ENCODE results near the gene PARS2. TPM values are rescaled to one million over a fixed set of nuclear protein-coding genes. Genes with fewer than 3 reads are reported as not detected.

Gene PARS2
- total RNA-seq, 1 experiment from 2014 or later: 12.0 TPM

DNA sequence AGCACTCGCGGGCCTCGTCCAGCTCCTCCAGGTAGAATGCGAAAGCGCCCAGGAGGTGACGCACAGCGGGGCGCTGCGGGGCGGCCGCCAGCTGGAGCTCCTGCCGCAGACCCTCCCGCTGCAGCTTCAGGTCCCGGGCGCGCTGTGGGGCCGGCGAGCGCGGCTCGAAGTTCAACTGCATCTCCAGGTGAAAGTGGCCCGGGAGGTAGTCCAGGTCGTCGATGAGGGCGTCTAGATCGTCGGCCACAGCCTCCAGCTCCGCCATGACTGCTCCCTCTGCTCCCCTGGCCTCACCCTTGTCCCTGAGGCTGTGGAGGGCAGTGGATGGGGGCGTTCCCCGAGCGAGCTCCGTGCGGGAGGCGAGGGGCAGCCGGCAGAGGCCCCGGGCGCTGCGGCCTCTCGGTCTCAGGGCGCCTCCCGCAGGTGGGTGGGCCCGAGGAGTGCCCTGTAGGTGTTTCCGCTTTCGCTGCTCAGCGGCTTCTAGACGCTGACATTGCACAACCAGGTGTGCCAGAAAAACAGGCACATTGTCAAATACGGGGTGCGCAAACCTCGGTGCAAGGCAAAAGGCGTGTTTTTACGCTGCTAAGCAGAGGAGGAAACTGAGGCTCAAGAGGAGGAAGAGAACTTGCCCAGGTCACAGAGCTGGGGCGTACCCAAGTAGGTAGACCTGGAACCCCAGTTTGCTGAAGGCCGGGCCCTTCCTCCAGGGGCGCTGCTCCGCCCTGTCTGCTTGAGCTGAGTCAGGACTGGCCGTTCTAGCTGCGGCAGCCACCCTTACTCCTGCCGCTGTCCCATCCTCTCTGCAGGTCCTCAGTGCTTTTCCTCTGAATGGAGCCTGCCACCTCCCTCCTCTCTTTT lies 36.8 kb upstream of the PARS2 start, which contains the start of gene TTC22:
Gene TTC22, minus strand, starts transcription at position 425 of the 861 bp plus-strand sequence. Its CDS starts 160 bp downstream, at position 265.
- in situ Hi-C loops (cut with HindIII; ENCODE audit: low pct_unique_long_range_greater_than_20kb, low sequenced_read_pairs): no loop called here
- DNase-seq (ENCODE audit: low read depth): no peak

DNA sequence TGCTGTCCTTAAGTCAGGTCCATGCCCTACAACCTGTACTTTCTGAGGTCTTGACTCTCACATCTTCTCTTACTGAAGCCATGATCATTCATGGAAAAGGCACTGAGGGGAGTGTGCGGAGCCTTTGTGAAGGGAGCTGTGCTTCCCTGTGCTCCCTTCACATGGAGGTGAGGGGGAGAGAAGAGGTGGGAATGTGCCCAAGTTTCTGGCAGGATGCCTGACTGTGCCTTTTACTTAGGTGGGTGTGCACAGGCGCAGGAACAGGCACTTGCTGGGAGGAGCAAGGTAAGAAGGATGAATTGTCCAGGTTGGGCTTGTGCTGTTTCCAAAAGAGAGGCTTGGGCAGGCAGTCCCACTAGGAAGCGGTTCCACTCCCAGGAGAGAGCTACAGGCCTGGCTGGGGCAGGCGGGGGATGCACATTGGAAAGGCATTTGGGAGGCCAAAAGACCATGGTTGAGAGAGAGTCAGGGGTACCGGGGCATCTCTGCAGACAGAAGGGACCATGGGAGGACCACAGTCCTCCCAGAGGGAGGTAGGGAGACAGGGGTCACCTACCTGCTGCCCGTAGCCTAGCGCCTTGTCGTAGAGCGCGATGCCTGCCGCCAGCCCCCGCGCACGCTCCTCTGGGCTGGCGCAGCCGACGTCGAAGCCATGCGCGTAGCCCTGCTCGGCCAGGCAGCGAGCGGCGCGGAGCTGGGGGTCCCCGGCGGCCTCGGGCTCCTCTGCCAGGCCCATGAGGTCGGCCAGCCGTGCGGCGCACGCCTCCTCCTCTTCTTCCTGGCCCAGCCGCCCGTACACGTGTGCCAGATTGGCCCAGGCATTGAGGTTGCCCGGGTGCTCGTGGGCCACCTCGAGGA lies 35.9 kb upstream of the PARS2 start:
- in situ Hi-C loops (cut with HindIII; ENCODE audit: low pct_unique_long_range_greater_than_20kb, low sequenced_read_pairs): no loop called here
- no peak for DNase-seq (ENCODE audit: low read depth)

DNA sequence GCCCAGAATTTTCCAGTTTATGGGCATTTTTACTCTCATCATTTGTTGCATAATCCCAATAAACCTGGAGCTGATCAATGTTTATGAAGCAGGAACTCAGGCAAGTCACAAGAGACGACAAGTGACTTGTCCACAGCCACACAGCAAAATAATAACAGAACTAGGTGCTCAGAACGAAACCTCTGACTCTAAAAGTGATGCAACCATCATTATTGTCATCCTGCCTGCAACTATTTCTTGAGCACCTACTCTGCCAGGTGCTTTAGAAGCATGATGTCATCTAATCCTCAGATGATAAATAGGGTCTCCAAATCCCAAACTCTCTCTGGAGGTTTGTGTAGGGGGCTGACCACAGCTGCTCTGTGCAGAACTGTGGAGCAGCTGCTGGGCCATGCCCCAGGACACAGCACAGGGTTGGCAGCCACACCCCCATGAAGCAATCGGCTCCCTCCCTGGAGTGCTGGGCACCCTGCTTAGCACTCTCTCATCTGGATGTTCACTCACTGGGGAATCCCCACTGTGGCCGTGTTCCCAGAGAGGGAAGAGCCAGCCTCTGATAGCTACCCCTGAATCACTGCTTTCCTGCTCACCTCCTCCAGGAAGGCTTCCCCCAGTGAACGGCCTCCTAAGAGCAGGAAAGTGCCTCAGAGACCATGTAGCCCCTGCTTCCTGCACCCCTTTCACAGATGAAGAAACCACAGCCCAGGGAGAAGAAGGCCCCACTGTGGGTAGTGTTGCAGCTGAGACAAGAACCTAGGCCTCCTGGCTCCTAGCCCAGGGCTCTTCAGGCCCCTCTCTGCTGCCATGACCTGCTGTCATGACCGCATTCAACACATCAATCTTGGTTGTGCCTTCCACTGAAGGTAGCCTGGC lies 34.7 kb upstream of the PARS2 start:
- in situ Hi-C loops (cut with HindIII; ENCODE audit: low pct_unique_long_range_greater_than_20kb, low sequenced_read_pairs): no loop called here
- peak; percentile 69 for DNase-seq (ENCODE audit: low read depth)

DNA sequence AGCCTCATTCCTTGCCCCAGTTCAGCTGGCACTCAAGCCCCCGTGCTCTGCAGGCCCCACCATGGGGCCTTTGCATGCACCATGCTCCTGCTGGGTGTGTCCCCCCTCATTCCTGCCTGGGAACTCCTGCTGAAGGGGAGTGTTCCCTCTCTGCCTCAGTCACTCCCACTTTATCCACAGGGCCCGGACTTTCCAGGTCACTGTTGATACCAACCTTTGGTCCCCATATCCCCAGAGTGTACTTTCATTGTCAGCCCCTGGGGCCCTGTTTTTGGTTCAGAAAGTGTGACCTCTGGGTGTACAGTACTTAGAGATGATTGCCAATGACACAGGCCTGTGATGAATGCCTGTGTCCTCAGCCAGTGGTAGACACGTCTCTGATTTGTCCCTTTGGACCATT lies 33.9 kb upstream of the PARS2 start:
- in situ Hi-C loops (cut with HindIII; ENCODE audit: low pct_unique_long_range_greater_than_20kb, low sequenced_read_pairs): no loop called here
- DNase-seq (ENCODE audit: low read depth): no peak

DNA sequence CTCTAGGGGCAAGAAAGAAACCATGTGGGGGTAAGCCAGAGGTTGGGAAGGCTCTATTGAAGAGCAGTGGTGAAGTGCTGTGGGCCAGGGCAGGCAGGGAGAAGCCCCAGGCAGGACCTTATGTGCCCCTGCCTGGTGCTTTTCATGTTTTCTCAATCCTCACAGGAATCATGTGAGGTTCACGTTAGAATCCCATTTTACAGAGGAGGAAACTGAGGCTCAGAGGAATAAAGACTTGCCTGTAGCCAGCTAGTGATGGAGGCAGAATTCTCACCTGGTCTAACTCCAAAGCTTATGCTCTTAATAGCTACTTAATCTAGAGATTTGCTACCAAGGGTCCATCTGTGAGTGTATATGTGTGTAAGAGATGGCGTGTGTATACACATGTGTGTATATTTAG lies 32.6 kb upstream of the PARS2 start:
- in situ Hi-C loops (cut with HindIII; ENCODE audit: low pct_unique_long_range_greater_than_20kb, low sequenced_read_pairs): no loop called here
- no peak for DNase-seq (ENCODE audit: low read depth)

DNA sequence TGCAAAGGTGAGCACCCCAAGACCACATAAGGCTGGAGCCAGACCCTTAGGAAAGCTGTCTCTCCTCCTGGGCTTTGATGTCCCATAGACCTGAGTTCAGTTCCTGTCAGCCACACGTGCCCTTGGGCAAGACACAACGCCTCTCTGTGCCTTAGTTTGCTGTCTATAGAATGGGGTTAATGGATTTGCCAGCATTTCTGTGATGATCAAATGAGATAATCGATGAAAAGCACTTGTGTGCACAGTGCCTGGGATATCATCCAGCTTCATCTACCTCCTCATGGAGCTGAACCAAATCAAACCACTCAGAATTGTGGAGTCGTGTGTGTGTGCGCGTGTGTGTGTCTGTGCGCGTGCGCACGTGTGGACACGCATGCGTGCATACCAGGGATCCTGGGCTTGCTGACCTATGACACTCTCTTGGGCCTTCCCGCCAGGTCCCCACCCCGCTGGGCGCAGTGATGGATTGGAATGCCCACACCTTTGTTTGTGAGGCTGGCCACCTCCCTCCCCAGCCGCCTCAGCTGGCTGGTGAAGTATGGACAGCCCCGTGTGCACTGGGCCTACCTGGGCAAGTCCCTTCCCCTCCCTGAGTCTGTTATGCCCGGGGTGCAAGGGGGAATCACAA lies 31.6 kb upstream of the PARS2 start:
- in situ Hi-C loops (cut with HindIII; ENCODE audit: low pct_unique_long_range_greater_than_20kb, low sequenced_read_pairs): no loop called here
- peak; percentile 76 for DNase-seq (ENCODE audit: low read depth)

DNA sequence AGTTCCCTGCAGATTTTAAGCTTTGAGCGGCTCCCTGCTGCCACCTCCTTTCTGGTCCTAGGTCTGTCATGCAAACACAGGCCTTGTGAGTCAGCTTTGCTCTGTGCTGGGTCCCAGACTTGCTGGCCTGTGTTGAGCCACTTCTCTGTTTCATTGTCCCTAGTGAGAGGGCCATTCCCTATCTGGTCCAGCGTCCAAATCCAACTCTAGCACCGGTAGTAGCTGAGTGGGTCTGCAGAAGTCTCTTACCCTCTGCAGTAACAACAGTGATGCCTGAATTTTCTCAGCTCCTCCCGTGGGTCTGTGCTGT lies 31.0 kb upstream of the PARS2 start:
- in situ Hi-C loops (cut with HindIII; ENCODE audit: low pct_unique_long_range_greater_than_20kb, low sequenced_read_pairs): no loop called here

DNA sequence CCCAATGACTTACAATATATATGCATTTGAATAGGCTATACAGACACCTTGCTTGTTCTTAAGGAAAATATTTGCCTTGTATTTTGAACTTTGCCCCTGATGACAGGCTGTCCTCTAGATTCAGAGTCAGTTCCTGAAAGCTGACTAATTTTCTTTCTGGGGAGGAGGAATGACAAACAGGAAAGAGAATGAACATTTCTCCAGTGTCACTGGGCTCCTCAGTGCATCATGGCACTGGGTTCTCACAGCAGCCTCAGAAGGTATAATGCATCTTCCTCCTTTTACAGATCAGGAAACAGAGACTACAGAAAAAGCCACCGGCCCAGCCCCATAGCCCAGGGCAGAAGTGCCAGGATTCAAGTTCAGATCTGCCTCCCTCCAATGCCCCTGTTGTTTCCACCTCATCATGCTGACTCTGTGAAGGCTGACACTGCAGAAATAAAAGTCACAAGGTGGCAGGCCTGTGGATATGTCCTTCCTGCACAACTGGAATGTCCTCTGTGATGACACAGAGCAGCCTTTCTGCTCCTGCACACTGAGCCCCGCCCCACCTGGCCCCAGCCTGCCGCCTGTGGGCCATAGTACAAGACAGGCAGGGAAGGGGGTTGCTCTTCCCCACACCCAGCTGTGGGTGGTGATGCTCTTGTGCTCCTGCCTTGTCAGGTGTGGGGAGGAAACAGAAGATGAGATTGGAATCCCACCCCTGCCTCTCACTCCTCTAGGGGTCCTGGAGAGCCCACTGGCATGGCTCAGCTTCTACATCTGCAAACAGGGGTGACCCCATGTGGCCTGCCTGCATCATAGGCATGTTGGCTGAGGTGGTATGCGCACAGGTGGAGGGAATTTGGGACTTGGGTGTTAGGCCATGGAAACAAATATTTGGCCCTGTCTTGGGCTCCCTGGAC lies 30.4 kb upstream of the PARS2 start:
- in situ Hi-C loops (cut with HindIII; ENCODE audit: low pct_unique_long_range_greater_than_20kb, low sequenced_read_pairs): no loop called here
- peak; percentile 93 for DNase-seq (ENCODE audit: low read depth)

More for the DNA sequence above, 31.0 kb upstream of the PARS2 start:
- DNase-seq (ENCODE audit: low read depth): no peak

DNA sequence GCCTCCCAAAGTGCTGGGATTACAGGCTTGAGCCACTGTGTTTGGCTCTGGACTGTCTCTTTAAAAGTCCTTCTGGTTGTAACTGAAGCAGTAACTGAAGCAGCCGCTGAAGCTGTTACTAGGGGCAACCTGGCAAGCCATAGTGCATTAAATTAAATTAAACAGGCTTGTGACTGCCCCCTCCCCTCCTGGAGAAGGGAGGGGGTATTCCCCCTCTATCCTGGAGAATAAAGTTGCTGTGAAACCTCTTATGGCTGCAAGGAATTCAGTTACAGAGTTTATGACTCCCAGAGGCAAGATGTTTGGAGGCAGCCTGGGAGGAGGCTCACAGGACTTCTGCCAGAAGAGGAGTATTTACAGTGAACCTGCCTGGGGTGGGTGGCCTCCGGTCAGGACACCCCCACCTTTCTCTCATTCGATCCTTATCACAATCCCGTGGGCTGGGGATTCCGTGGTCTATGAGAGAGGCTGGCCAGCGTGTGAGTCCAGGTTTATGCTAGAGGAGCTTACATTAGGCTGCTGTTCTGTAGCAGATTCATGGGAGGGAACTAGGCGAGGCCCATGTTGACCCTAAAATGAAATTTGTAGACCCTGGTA lies 28.5 kb upstream of the PARS2 start:
- DNase-seq (ENCODE audit: low read depth): no peak
- in situ Hi-C loops (cut with HindIII; ENCODE audit: low pct_unique_long_range_greater_than_20kb, low sequenced_read_pairs): no loop called here

DNA sequence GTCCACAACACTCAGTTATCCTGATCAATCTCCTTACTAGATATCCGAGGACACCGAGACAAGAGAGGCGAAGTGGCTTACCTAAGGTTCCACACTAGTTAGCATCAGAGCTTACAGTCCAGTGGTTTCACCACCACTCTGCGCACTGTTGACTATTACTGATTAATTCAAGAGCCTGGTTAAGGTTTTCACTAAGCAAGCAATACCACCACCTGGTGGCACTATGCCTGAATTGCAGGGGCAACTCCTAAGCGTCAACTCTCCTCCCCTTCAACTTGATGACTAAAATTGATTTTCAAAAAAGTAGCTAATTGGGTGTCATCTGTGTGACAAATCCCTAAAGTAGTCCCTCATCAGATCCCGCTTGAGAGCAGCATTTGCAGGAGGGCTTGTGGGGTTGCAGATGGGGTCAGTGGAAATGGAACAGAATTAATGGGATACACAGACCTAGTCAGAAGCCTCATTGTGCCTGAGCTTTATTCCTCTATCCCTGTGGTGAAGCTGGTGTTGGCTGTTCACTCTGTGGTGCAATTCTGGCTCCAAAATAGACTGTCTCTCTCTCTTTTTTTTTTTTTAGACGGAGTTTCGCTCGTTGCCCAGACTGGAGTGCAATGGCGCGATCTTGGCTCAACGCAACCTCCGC lies 27.7 kb upstream of the PARS2 start:
- in situ Hi-C loops (cut with HindIII; ENCODE audit: low pct_unique_long_range_greater_than_20kb, low sequenced_read_pairs): no loop called here
- DNase-seq (ENCODE audit: low read depth): peak; percentile 25

DNA sequence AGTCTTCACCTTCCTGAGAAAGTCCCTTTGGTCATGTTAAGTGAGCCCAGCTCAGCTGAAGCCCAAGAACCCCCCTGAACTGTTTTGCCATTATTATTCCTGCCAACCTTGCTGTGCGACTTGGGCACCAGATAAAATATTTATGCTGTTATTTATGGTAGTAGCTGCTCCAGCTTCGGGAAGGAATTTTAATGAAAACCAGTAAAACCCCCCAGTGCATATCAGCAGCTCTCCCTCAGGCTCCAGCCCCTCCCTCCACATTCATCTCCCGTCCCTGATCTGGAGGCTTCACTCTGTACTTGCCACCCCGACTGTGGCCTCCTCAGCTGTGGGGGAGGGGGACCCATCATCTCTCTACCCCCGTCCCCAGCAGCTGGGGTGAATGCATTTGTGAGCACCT lies 24.1 kb upstream of the PARS2 start:
- DNase-seq (ENCODE audit: low read depth): no peak
- in situ Hi-C loops (cut with HindIII; ENCODE audit: low pct_unique_long_range_greater_than_20kb, low sequenced_read_pairs): no loop called here

DNA sequence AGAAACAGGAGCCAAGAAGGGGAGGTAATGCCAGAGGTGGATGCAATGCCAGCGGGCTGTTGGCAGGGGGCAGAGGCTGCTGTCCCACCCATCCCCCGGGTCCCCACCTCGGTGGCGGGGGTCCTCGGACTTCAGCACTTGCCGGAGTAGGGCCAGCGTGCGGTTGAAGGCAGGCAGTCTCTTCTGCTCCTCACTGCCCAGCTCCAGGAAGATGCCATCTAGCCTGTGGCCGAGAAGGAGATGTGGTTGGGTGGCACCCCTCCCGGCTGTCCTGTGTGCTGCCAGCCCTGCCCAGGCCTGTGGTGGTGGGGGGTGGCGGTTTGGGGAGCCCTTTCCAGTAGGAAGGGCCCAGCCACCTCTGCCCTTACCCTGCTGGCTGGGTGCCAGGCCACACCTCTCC lies 23.3 kb upstream of the PARS2 start:
- in situ Hi-C loops (cut with HindIII; ENCODE audit: low pct_unique_long_range_greater_than_20kb, low sequenced_read_pairs): no loop called here
- no peak for DNase-seq (ENCODE audit: low read depth)

DNA sequence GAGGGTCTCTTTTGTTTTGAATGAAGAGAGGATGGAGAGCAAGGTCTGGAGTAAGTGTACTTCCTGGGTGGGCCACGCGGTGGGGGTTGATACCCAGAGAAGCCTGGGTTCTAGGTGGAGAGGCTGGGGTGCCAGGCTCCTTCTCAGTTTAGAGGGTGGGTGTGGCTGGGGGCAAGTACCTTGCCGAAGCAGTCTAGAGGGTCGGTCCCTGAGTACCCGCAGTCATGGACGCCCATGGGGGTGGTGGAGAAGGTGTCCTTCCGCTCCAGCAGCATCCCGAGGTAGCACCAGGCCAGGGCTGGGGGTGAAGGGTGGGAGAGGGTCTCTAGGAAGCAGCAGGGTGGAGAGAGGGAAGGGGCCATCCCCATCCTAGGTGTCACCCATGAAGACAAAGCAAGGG lies 22.5 kb upstream of the PARS2 start:
- no peak for DNase-seq (ENCODE audit: low read depth)
- in situ Hi-C loops (cut with HindIII; ENCODE audit: low pct_unique_long_range_greater_than_20kb, low sequenced_read_pairs): no loop called here

DNA sequence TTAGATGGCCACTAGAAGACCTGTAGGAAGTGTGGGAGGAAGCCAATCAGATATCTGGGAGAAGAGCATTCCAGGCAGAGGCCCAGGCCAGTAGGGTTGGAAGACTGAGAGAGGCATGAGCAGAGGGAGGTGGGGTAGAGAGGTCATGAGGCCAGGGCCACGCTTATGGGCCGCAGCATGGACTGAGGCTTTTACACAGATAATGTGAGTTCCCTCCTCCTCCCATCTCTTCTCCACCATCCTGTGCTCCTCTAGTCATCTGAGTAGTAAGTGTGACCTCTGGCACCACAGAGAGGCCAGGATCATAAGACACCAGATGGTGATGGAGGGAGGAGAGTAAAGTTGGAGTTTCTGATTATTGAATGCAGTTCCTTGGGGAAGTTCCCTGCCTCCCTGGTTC lies 19.7 kb upstream of the PARS2 start:
- in situ Hi-C loops (cut with HindIII; ENCODE audit: low pct_unique_long_range_greater_than_20kb, low sequenced_read_pairs): no loop called here

DNA sequence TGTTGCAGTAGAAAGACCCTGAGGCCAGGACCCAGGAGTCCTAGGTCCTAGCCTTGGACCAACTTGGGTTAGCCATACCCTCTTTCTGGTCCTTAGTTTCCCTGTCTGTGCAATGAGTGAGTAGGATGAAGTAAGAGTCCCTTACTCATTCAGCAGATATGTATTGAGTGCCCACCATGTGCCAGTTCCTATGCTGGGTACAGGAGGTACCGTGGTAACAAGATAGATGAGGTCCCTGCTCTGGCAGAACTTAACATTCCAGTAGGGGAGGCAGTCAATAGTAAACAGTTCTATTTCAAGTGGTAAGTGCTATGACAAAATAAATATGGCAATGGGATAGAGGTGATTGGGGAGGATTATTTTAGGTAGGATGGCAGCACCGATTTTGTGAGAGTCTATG lies 18.3 kb upstream of the PARS2 start:
- no peak for DNase-seq (ENCODE audit: low read depth)
- in situ Hi-C loops (cut with HindIII; ENCODE audit: low pct_unique_long_range_greater_than_20kb, low sequenced_read_pairs): no loop called here

More for the DNA sequence above, 19.7 kb upstream of the PARS2 start:
- DNase-seq (ENCODE audit: low read depth): no peak

DNA sequence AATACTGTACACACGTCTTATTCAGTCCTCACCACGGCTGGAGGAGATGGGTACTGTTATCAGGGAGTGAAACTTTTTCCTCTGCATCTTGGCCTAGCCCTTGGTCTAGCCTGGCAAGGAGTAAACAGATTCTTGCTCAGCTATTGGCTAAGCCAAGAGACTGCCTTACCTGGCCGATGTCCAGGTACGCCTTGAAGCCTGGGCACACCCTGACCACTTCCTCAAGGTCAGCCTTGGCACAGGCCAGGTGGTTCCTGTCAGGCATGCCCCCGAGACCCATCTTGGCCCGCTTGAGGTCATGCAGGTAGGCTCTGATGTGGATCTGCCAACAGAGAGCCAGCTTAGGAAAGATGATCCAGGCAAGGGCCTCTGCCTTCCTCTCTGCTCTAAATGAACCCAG lies 17.8 kb upstream of the PARS2 start:
- no peak for DNase-seq (ENCODE audit: low read depth)
- in situ Hi-C loops (cut with HindIII; ENCODE audit: low pct_unique_long_range_greater_than_20kb, low sequenced_read_pairs): no loop called here
